ENCODE measurements around the gene HRK. TPM values are rescaled to one million over a fixed set of nuclear protein-coding genes. Genes with fewer than 3 reads are reported as not detected.

Gene HRK
- total and polyA plus RNA-seq, 10 of the 15 experiments (the other 5 are each of a cell fraction or from before 2014, with no cell fraction given): not detected

DNA sequence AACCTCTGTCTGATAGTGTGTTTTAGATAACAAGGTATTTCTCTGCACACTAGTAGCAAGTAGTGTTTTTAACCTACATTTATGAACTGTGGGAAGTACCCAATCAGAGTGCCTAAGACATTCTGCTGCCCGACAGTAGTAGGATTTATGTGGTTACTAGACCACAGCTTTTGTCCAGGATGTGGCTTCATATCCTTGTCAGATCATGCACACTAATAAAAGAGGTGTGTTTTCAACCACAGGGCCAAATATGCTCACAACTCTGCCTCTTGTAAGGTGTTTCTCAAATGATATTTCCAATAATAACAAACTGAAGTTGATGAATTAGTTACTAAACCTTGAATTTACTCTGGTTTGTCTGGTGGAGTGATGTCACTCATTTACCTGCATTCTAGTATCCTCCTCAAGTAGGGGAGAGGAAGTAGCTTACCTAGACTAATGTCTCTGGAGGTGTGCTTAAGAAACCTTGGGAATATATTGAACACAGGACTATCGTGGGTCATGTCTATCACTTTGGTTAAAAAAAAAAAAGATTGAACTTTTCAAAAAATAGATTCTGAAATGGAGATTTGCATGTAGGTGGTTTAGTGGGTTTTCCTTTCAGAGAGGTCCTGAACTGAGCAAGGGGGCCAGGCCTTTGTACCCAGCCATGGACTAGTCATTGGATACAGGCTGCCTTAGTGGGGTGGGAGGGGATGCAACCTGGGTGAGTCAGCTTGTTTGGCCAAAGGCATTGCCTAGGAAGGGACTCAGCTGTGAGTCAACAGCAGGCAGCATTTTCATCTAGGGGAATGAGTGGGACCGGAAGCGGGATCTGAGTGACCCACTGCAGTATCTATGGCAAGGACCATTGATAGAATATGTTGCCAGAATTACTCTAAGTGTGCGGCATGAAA is 43.6 kb upstream of the HRK start (continued):
- TF ChIP-seq NFYB (IDR thresholded peaks at IDR 0.05; ENCODE audit: insufficient read depth, low read depth, low read length): peak; percentile 32; the same call in 1 of the 2 replicates
- no peak for TF ChIP-seq SMARCA5 (IDR thresholded peaks at IDR 0.05)
- TF ChIP-seq MLLT1 (IDR thresholded peaks at IDR 0.05): 0 out of 2 replicates have a peak, but pooled peaks have one; percentile 48
- no peak for TF ChIP-seq RBBP5 (conservative IDR thresholded peaks at IDR 0.05)
- no peak for TF ChIP-seq CBX3 (IDR thresholded peaks at IDR 0.05; ENCODE audit: borderline replicate concordance, low read depth)
- peak; percentile 44; the same call in 1 of the 2 replicates for TF ChIP-seq PKNOX1 (IDR thresholded peaks at IDR 0.05)
- no peak for TF ChIP-seq STAT3 (IDR thresholded peaks at IDR 0.05; ENCODE audit: low read depth, low read length)
- no peak for TF ChIP-seq RCOR1 (conservative IDR thresholded peaks at IDR 0.05; ENCODE audit: low read depth, low read length)
- no peak for TF ChIP-seq WRNIP1 (IDR thresholded peaks at IDR 0.05; ENCODE audit: borderline replicate concordance, low read depth, low read length)
- TF ChIP-seq IRF3 (IDR thresholded peaks at IDR 0.05): no peak
- TF ChIP-seq TCF3 (IDR thresholded peaks at IDR 0.05; ENCODE audit: borderline replicate concordance, insufficient read depth, low read depth, low read length): no peak
- peak; percentile 47; the same call in 1 of the 2 replicates for TF ChIP-seq IKZF1 (conservative IDR thresholded peaks at IDR 0.05)
- 0 out of 2 replicates have a peak, but pooled peaks have one; percentile 85 for TF ChIP-seq EZH2 (IDR thresholded peaks at IDR 0.05; ENCODE audit: borderline replicate concordance, control insufficient read depth, low read depth, low read length)
- no peak for TF ChIP-seq MEF2B (IDR thresholded peaks at IDR 0.05; ENCODE audit: partially characterized antibody, poor library complexity, severe bottlenecking)

Measured in GM12878 (cell line).